Esophagus muscularis mucosa (tissue), 4 donors: ENCODE measurements around the gene PAPSS2.

Experiments
- EP300 ChIP-seq: sonication (generic); formaldehyde crosslinking; IDR thresholded peaks from one replicate; pipeline ENCODE4 v1.6.1; 2017; ENCODE audit warnings: antibody characterized with exemption
- POLR2A ChIP-seq: fragments of 450-650 bp; IDR thresholded peaks from one replicate; pipeline ENCODE4 v1.6.1; 2017; ENCODE audit warnings: antibody characterized with exemption, moderate library complexity, mild to moderate bottlenecking, low read depth
- POLR2AphosphoS5 ChIP-seq, 2 donors: sonication (generic); formaldehyde crosslinking; IDR thresholded peaks; one replicate each; pipeline ENCODE4 v1.6.1; 2017; ENCODE audit warnings: antibody characterized with exemption in 2 of 2
- TF ChIP-seq, protein P1 (sequence below), 3 experiments: fragments of 200-600 bp in 2 of 3; fragments of 450-650 bp in 1 of 3; sonication (generic) in 2 of 3; IDR thresholded peaks; one replicate each; pipeline ENCODE4 v1.5.1; 2017 to 2019; ENCODE audit warnings: antibody characterized with exemption in 3 of 3, mild to moderate bottlenecking in 2 of 3, moderate library complexity in 1 of 3

DNA sequence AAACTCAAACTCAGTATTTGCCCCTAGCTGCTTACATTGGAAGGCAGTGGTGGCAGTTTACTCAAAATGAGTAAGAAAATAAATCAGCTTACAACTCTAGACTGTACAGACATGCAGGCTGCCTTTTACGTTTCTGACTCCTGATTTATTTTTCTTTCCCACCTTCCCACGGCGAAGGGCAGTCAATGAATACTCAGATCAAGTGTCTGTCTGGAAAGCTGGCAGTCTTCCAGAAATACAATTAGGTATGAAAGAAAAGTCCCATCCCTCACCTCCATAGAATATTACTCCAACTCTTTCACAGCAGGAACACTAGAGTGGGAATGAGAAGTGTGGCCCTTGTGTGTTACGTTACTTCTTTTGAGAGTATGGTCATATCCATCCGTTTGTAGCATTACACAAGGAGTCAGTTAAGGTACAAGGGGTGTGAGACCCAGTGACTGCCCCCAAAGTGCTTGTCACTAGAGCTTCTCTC lies 1.3 kb upstream of the PAPSS2 start:
- TF ChIP-seq, protein P1, sequence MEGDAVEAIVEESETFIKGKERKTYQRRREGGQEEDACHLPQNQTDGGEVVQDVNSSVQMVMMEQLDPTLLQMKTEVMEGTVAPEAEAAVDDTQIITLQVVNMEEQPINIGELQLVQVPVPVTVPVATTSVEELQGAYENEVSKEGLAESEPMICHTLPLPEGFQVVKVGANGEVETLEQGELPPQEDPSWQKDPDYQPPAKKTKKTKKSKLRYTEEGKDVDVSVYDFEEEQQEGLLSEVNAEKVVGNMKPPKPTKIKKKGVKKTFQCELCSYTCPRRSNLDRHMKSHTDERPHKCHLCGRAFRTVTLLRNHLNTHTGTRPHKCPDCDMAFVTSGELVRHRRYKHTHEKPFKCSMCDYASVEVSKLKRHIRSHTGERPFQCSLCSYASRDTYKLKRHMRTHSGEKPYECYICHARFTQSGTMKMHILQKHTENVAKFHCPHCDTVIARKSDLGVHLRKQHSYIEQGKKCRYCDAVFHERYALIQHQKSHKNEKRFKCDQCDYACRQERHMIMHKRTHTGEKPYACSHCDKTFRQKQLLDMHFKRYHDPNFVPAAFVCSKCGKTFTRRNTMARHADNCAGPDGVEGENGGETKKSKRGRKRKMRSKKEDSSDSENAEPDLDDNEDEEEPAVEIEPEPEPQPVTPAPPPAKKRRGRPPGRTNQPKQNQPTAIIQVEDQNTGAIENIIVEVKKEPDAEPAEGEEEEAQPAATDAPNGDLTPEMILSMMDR (IDR thresholded peaks at IDR 0.05) = no peak
- TF ChIP-seq POLR2A (no peak), POLR2AphosphoS5 (IDR thresholded peaks at IDR 0.05) (no peak), EP300 (no peak)
